ENCODE measurements around the gene EMC1. TPM values are rescaled to one million over a fixed set of nuclear protein-coding genes. Genes with fewer than 3 reads are reported as not detected.
A peak's percentile ranks its signal among the peaks of the same experiment; 100 is the strongest.

Gene EMC1
- total RNA-seq, 3 donors from 2014 or later: 22.3 to 42.3 (median 32.3) TPM

GRCh38 chr1:19204446-19205266 lies 46.7 kb downstream of the EMC1 start:
- Histone ChIP-seq H3K27me3 (no peaks in the 10 kb centered on the region), H3K4me3 (no peak overlapping the region), H3K27ac (no peak overlapping the region), H3K36me3 (no peaks in the 10 kb centered on the region), H3K4me1 (no peaks in the 10 kb centered on the region), H3K9me3 (no peaks in the 10 kb centered on the region)
- no peak for DNase-seq (ENCODE audit: low spot score in 2 of 2)
- TF ChIP-seq CTCF (IDR thresholded peaks at IDR 0.05) (no peak), POLR2A (IDR thresholded peaks at IDR 0.05) (no peak), POLR2AphosphoS5 (IDR thresholded peaks at IDR 0.05) (no peak)
- intact Hi-C loops (cut with DNase I; ENCODE audit: low total_unique reads): no loop called here

DNA sequence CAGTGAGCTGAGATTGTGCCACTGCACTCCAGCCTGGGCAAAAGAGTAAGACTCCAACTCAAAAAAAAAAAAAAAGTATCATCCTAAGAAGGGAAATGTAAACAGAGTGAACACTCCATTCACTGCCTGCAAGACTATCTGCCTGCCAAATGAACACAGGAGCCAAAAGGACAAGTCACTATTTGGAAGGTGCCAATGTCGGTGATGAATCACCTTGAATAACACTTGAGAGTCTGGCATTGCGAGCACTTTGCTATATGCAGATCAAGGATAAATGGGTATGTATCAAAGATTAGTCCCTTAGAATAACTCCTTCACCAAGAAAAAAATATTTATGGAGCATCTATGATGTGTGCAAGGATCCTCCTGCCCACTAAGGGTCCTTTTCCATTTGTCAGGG lies 47.9 kb downstream of the EMC1 start:
- intact Hi-C loops (cut with DNase I; ENCODE audit: low total_unique reads): no loop called here

GRCh38 chr1:19202396-19202795 lies 48.9 kb downstream of the EMC1 start:
- no peaks in the 10 kb centered on the region for H3K27me3 ChIP-seq
- DNase-seq (ENCODE audit: low spot score in 2 of 2): no peak
- H3K9me3 ChIP-seq: no peaks in the 10 kb centered on the region
- no peak overlapping the region for H3K4me3 ChIP-seq
- no peaks in the 10 kb centered on the region for H3K4me1 ChIP-seq
- TF ChIP-seq POLR2A (IDR thresholded peaks at IDR 0.05) (no peak), CTCF (IDR thresholded peaks at IDR 0.05) (no peak), POLR2AphosphoS5 (IDR thresholded peaks at IDR 0.05) (no peak)
- no peak overlapping the region for H3K27ac ChIP-seq
- intact Hi-C loops (cut with DNase I; ENCODE audit: low total_unique reads): no loop called here
- H3K36me3 ChIP-seq: peaks cover 11% of the 10 kb centered on the region

More for the DNA sequence above, 47.9 kb downstream of the EMC1 start:
- Histone ChIP-seq H3K9me3 (no peaks in the 10 kb centered on the region), H3K4me1 (no peaks in the 10 kb centered on the region), H3K27ac (peak overlapping the region; percentile 20 to 48), H3K4me3 (no peak overlapping the region), H3K27me3 (no peaks in the 10 kb centered on the region), H3K36me3 (peaks cover 6% of the 10 kb centered on the region)
- TF ChIP-seq CTCF (IDR thresholded peaks at IDR 0.05) (no peak), POLR2AphosphoS5 (IDR thresholded peaks at IDR 0.05) (no peak), POLR2A (IDR thresholded peaks at IDR 0.05) (no peak)
- peak in 1 of 2 donors; percentile 55 for DNase-seq (ENCODE audit: low spot score in 2 of 2)

GRCh38 chr1:19199969-19200604 lies 51.2 kb downstream of the EMC1 start:
- no peak for DNase-seq (ENCODE audit: low spot score in 2 of 2)
- no peaks in the 10 kb centered on the region for H3K9me3 ChIP-seq
- no peaks in the 10 kb centered on the region for H3K4me1 ChIP-seq
- peaks cover 20% of the 10 kb centered on the region for H3K36me3 ChIP-seq
- H3K4me3 ChIP-seq: no peak overlapping the region
- H3K27me3 ChIP-seq: no peaks in the 10 kb centered on the region
- peak overlapping the region in 1 of 2 donors; percentile 62 for H3K27ac ChIP-seq
- intact Hi-C loops (cut with DNase I; ENCODE audit: low total_unique reads): no loop called here
- TF ChIP-seq POLR2AphosphoS5 (IDR thresholded peaks at IDR 0.05) (no peak), CTCF (IDR thresholded peaks at IDR 0.05) (no peak), POLR2A (IDR thresholded peaks at IDR 0.05) (no peak)

- Histone ChIP-seq H3K9me3 (no peaks in the 10 kb centered on the region), H3K4me3 (no peak overlapping the region), H3K27ac (peak overlapping the region in 1 of 2 donors; percentile 9), H3K36me3 (peaks cover 20% of the 10 kb centered on the region), H3K4me1 (no peaks in the 10 kb centered on the region), H3K27me3 (no peaks in the 10 kb centered on the region)
- intact Hi-C loops (cut with DNase I; ENCODE audit: low total_unique reads): no loop called here
- no peak for DNase-seq (ENCODE audit: low spot score in 2 of 2)
- TF ChIP-seq POLR2A (IDR thresholded peaks at IDR 0.05) (no peak), CTCF (IDR thresholded peaks at IDR 0.05) (no peak), POLR2AphosphoS5 (IDR thresholded peaks at IDR 0.05) (no peak)
Observed at GRCh38 chr1:19199329-19199968, 51.9 kb downstream of the EMC1 start.

Measured in breast epithelium (tissue), 4 donors.